ENCODE data around the gene GALNT9.
"Not testable (repeated sequence)": the region's sequence is repeated elsewhere in the genome, so short reads cannot be mapped to it uniquely, and the experiment has no call there.

GRCh38 chr12:132304866-132305265 lies 24.5 kb downstream of the GALNT9 start:
- TF ChIP-seq CTCF (conservative IDR thresholded peaks at IDR 0.05 in 1 of 2, IDR thresholded peaks at IDR 0.05 in 1 of 2; ENCODE audit: extremely low read depth in 1 of 2, insufficient read depth in 1 of 2, low read depth in 1 of 2, low read length in 2 of 2); EZH2 (IDR thresholded peaks at IDR 0.05; ENCODE audit: borderline replicate concordance, low read length): not testable (repeated sequence)

Measured in mammary epithelial cell (primary cell).